Activated T-helper 1 cell treated with anti-CD3 and anti-CD28 coated beads, Interleukin-12 subunit alpha, Interleukin-12 subunit beta, Interleukin-2, Interleukin-4 antibody, amounts not matched to agents 30 ng/mL and 10 ng/mL and 1 ng/mL, durations not matched to agents 14 hours and 24 hours and 36 hours (primary cell): ENCODE data around the gene ESPN. TPM values are rescaled to one million over a fixed set of nuclear protein-coding genes. Genes with fewer than 3 reads are reported as not detected.
A peak's percentile ranks its signal among the peaks of the same experiment; 100 is the strongest.

Experiments used
- DNase-seq: peaks from one replicate; pipeline ENCODE4 v3.0.0; 2021; ENCODE audit warnings: low spot score
- H3K27ac Mint-ChIP-seq: one replicate; pipeline ENCODE4 v1.8.0; 2021; ENCODE audit warnings: mild to moderate bottlenecking, mixed read lengths
- H3K27me3 Mint-ChIP-seq: one replicate; pipeline ENCODE4 v1.8.0; 2022; ENCODE audit warnings: mild to moderate bottlenecking, moderate library complexity, mixed read lengths; ENCODE audit not compliant: insufficient read depth
- H3K36me3 Mint-ChIP-seq: one replicate; pipeline ENCODE4 v1.8.0; 2021; ENCODE audit warnings: low read depth, mixed read lengths
- H3K4me1 Mint-ChIP-seq: one replicate; pipeline ENCODE4 v1.8.0; 2021; ENCODE audit warnings: low read depth, mixed read lengths
- H3K4me3 Mint-ChIP-seq: one replicate; pipeline ENCODE4 v1.8.0; 2021; ENCODE audit warnings: mild to moderate bottlenecking, moderate library complexity, mixed read lengths
- H3K9me3 Mint-ChIP-seq: one replicate; pipeline ENCODE4 v1.8.0; 2021; ENCODE audit warnings: mixed read lengths
- intact Hi-C: fragments of 100-400 bp; cut with micrococcal nuclease; formaldehyde crosslinking; loops from one replicate; pipeline ENCODE4 v1.15.1; 2024
- total RNA-seq: library from RNA; stranded (reverse); gene quantifications from 2 replicates; pipeline ENCODE4 v1.2.3, GENCODE V29; 2022

ESPN gene
- total RNA-seq, 1 donor from 2014 or later, result 1.2 TPM

DNA sequence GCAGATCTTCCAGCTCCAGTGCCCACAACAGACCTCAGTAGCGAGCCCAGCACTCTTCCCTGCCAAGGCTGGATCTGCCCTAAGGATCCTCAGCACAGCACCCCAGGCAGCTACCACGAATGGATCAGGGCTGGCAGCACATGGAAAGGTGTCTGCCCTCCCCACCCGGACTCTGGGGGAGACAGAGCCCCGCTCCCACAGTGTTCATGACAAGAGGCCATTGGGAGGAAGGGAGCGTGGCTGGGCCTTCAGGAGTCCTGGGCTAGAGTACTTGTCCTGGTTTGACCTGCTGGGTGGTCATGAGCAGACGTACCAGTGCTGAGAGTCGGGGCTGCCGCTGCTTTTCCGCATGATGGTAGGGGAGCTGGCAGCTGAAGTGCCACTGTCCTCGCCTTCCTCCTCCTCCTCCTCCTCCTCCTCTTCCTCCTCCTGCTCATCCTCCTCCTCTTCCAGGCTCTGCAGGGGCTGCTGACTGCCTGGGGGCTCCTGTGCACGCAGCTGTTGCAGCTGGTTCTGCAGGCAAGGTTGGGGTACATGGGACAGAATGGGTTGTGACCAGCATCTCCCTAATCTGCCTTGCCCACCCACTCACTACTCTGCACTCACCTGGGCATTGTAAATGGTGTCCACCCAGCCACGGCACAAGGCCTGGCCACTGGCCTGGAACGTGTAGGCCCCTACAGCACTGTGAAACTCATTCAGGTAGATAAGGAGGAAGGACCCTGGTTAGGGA is 44.3 kb downstream of the ESPN start:
- intact Hi-C loops, result loop anchor here (5.0 kb wide), 1 partner anchor 442 kb away; no protein-coding TSS in a partner anchor
- peaks cover 9% of the 10 kb centered on the region for H3K4me1 Mint-ChIP-seq
- peaks cover 8% of the 10 kb centered on the region for H3K36me3 Mint-ChIP-seq

GRCh38 chr1:6470132-6471085 is 45.8 kb downstream of the ESPN start:
- no peaks in the 10 kb centered on the region for H3K27me3 Mint-ChIP-seq
- no peak overlapping the region for H3K4me3 Mint-ChIP-seq
- DNase-seq, result no peak
- intact Hi-C loops, result no loop called here
- no peaks in the 10 kb centered on the region for H3K9me3 Mint-ChIP-seq
- no peaks in the 10 kb centered on the region for H3K4me1 Mint-ChIP-seq
- H3K27ac Mint-ChIP-seq, result no peak overlapping the region
- H3K36me3 Mint-ChIP-seq, result no peaks in the 10 kb centered on the region

More for the DNA sequence above, 44.3 kb downstream of the ESPN start:
- no peaks in the 10 kb centered on the region for H3K9me3 Mint-ChIP-seq
- DNase-seq, result no peak
- H3K27ac Mint-ChIP-seq, result no peak overlapping the region
- no peaks in the 10 kb centered on the region for H3K27me3 Mint-ChIP-seq
- no peak overlapping the region for H3K4me3 Mint-ChIP-seq

DNA sequence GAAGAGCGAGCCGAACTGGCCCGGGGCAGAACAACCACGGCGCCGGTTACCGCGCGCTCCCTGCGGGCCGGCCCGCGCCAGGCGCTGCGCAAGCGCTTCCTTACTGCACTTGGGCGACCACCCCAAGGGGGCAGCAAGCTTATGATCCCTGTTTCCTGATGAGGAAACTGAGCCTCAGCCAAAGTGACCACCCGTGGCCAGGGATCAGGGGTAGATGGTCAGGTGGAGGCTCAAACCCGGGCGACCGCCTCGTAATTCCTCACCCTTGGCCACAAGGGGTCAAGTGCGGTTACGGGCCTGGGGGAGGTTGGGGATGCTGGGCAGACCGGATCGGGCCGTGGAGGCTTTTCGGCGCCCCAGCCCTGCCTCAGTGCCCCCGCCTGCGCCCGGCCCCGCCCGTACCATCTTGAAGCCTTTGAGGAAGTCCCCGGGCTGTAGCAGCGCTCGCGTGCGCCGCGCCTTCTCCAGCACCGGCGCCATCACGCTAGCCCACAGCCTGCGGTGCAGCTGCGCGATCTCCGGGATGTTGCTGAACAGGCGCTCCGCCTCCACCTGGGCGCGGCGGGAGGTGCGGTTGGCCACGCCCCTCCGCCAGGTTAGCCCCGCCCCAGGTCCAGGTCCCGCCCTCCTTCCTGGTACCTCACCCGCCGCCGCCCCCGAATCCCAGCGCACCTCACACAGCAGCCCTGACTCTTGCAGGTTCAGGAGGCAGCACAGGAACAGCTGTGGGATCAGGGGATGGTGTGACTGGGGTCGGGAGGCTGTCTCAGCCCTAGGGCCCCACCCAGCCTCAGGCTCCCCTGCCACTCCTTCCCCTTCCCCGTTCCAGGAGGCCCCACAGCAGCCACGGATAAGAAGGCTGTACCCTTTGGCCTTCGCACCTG is 46.8 kb downstream of the ESPN start:
- H3K27ac Mint-ChIP-seq, result no peak overlapping the region
- no peaks in the 10 kb centered on the region for H3K36me3 Mint-ChIP-seq
- H3K9me3 Mint-ChIP-seq, result no peaks in the 10 kb centered on the region
- DNase-seq, result no peak
- H3K4me3 Mint-ChIP-seq, result no peak overlapping the region
- no peaks in the 10 kb centered on the region for H3K27me3 Mint-ChIP-seq
- intact Hi-C loops, result no loop called here
- no peaks in the 10 kb centered on the region for H3K4me1 Mint-ChIP-seq

GRCh38 chr1:6471970-6472368 is 47.4 kb downstream of the ESPN start:
- Mint-ChIP-seq H3K27me3 (no peaks in the 10 kb centered on the region), H3K4me1 (no peaks in the 10 kb centered on the region), H3K4me3 (no peak overlapping the region), H3K36me3 (no peaks in the 10 kb centered on the region), H3K27ac (no peak overlapping the region), H3K9me3 (no peaks in the 10 kb centered on the region)
- DNase-seq, result no peak
- intact Hi-C loops, result no loop called here

DNA sequence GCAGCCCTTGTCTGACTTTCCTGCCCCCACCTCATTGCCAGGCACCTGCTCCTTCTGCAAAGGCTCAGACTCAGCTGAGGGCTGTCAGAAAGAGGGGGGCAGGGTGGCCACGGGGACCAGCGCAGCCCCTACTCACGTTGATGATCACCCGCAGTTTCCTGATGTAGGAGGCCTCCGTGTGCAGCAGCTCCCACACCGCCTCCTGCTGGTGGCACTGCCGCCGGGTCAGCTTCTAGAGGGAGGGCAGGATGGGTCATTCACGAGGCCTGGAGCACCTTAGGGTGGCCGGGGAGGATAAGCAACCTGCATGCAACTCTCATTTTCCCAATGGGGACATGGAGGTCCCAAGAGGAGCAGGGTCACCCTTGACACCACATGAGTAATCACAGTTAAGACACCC is 47.8 kb downstream of the ESPN start:
- no peaks in the 10 kb centered on the region for H3K36me3 Mint-ChIP-seq
- H3K4me1 Mint-ChIP-seq, result no peaks in the 10 kb centered on the region
- intact Hi-C loops, result no loop called here
- H3K4me3 Mint-ChIP-seq, result no peak overlapping the region
- no peaks in the 10 kb centered on the region for H3K27me3 Mint-ChIP-seq
- no peaks in the 10 kb centered on the region for H3K9me3 Mint-ChIP-seq
- no peak for DNase-seq
- no peak overlapping the region for H3K27ac Mint-ChIP-seq

GRCh38 chr1:6473156-6473555 is 48.6 kb downstream of the ESPN start:
- Mint-ChIP-seq H3K4me1 (no peaks in the 10 kb centered on the region), H3K36me3 (no peaks in the 10 kb centered on the region), H3K27me3 (no peaks in the 10 kb centered on the region), H3K27ac (no peak overlapping the region), H3K4me3 (no peak overlapping the region), H3K9me3 (no peaks in the 10 kb centered on the region)
- no peak for DNase-seq
- intact Hi-C loops, result no loop called here

GRCh38 chr1:6473974-6474814 is 49.6 kb downstream of the ESPN start:
- no peaks in the 10 kb centered on the region for H3K36me3 Mint-ChIP-seq
- H3K27me3 Mint-ChIP-seq, result no peaks in the 10 kb centered on the region
- no peak for DNase-seq
- H3K4me1 Mint-ChIP-seq, result no peaks in the 10 kb centered on the region
- intact Hi-C loops, result loop anchor here (2.0 kb wide), 2 partner anchors 13 to 29 kb away; no protein-coding TSS in a partner anchor
- no peak overlapping the region for H3K4me3 Mint-ChIP-seq
- H3K27ac Mint-ChIP-seq, result no peak overlapping the region
- H3K9me3 Mint-ChIP-seq, result no peaks in the 10 kb centered on the region

DNA sequence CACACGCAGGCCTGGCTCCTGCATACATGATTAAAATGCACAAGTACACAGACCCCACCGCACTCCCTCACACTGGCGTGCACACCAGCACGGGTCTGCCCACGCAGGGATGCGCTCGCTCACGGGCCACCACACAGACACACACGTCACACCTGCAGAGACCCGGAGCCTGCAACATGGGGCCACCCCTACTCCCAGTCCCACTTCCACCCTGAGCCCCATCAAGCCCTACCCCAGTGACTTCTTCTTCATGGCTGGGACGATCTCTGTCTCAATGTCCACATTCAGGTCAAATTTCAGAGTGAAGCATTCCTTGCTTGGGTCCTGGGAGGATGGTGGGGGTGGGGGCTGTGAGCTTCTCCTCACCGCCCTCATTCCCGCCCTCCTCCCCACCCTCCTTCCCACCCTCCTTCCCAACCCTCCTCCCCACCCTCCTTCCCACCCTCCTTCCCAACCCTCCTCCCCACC is 50.3 kb downstream of the ESPN start:
- Mint-ChIP-seq H3K27me3 (no peaks in the 10 kb centered on the region), H3K9me3 (no peaks in the 10 kb centered on the region), H3K27ac (no peak overlapping the region), H3K4me1 (no peaks in the 10 kb centered on the region), H3K4me3 (no peak overlapping the region), H3K36me3 (no peaks in the 10 kb centered on the region)
- intact Hi-C loops, result loop anchor here (1.0 to 2.0 kb wide), 4 partner anchors 9 to 52 kb away; partner anchors contain the start of gene TNFRSF25
- no peak for DNase-seq

- H3K27me3 Mint-ChIP-seq, result no peaks in the 10 kb centered on the region
- DNase-seq, result peak; percentile 70
- intact Hi-C loops, result loop anchor here (1.0 to 2.0 kb wide), 4 partner anchors 9 to 52 kb away; partner anchors contain the start of gene TNFRSF25
- H3K4me3 Mint-ChIP-seq, result no peak overlapping the region
- H3K9me3 Mint-ChIP-seq, result no peaks in the 10 kb centered on the region
- H3K27ac Mint-ChIP-seq, result no peak overlapping the region
- no peaks in the 10 kb centered on the region for H3K36me3 Mint-ChIP-seq
- H3K4me1 Mint-ChIP-seq, result no peaks in the 10 kb centered on the region
Measured at GRCh38 chr1:6475381-6476133, 51.0 kb downstream of the ESPN start.

DNA sequence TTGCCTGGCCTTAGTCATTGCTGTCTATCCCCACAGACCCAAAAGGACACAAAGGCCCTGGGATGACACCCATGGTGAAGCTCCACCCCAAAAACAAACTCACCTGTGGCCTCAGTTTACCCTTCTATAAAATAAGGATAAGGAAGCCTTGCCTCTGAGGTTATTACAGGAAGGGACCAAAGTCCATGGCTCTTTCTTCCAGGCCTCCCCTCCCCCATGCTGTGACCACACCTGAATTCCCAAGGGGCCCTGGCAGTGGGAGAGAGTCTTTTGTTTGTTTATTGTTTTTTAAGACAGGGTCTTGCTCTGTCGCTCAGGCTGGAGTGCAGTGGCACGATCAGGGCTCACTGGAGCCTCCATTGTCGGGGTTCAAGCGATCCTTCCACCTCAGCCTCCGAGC is 51.9 kb downstream of the ESPN start:
- peaks cover under 1% of the 10 kb centered on the region for H3K27me3 Mint-ChIP-seq
- intact Hi-C loops, result no loop called here
- H3K4me3 Mint-ChIP-seq, result no peak overlapping the region
- H3K9me3 Mint-ChIP-seq, result no peaks in the 10 kb centered on the region
- H3K27ac Mint-ChIP-seq, result no peak overlapping the region
- no peaks in the 10 kb centered on the region for H3K4me1 Mint-ChIP-seq
- H3K36me3 Mint-ChIP-seq, result no peaks in the 10 kb centered on the region
- no peak for DNase-seq

- intact Hi-C loops, result no loop called here
- no peaks in the 10 kb centered on the region for H3K36me3 Mint-ChIP-seq
Measured at GRCh38 chr1:6477039-6477820, 52.7 kb downstream of the ESPN start.

More at GRCh38 chr1:6477039-6477820, 52.7 kb downstream of the ESPN start:
- H3K27me3 Mint-ChIP-seq, result peaks cover 7% of the 10 kb centered on the region
- no peak for DNase-seq
- no peaks in the 10 kb centered on the region for H3K9me3 Mint-ChIP-seq
- no peak overlapping the region for H3K4me3 Mint-ChIP-seq
- H3K4me1 Mint-ChIP-seq, result no peaks in the 10 kb centered on the region
- no peak overlapping the region for H3K27ac Mint-ChIP-seq
